Forelimb muscle (tissue), 1 donor: ENCODE measurements around the gene PPP1R13B. TPM values are rescaled to one million over a fixed set of nuclear protein-coding genes. Genes with fewer than 3 reads are reported as not detected.

Source experiments
- DNase-seq: peaks from one replicate; pipeline ENCODE4 v3.0.0-alpha.2; 2013; ENCODE audit warnings: low read depth
- polyA plus RNA-seq: library from polyadenylated mRNA; unstranded; fragments of 120-200 nt; gene quantifications from one replicate; pipeline ENCODE4 v1.2.1, GENCODE V29; 2013; ENCODE audit not compliant: insufficient read length

PPP1R13B gene
- polyA plus RNA-seq, 1 donor, result 7.7 TPM

- no peak for DNase-seq
Observed at GRCh38 chr14:103880348-103881267, 33.2 kb upstream of the PPP1R13B start.

GRCh38 chr14:103879570-103880347 is 32.4 kb upstream of the PPP1R13B start:
- DNase-seq, result no peak

- DNase-seq, result no peak
Observed at GRCh38 chr14:103879118-103879569, 31.8 kb upstream of the PPP1R13B start.

GRCh38 chr14:103878180-103878579 is 30.8 kb upstream of the PPP1R13B start:
- DNase-seq, result no peak

GRCh38 chr14:103875010-103875409 is 27.6 kb upstream of the PPP1R13B start:
- DNase-seq, result no peak

GRCh38 chr14:103872481-103873113 is 25.2 kb upstream of the PPP1R13B start:
- no peak for DNase-seq

- no peak for DNase-seq
Observed at GRCh38 chr14:103871596-103872480, 24.5 kb upstream of the PPP1R13B start.

- no peak for DNase-seq
Observed at GRCh38 chr14:103870891-103871595, 23.7 kb upstream of the PPP1R13B start.

GRCh38 chr14:103870144-103870876 is 22.9 kb upstream of the PPP1R13B start:
- no peak for DNase-seq

- DNase-seq, result no peak
Observed at GRCh38 chr14:103869406-103870143, 22.2 kb upstream of the PPP1R13B start.

- no peak for DNase-seq
Observed at GRCh38 chr14:103868242-103868897, 21.0 kb upstream of the PPP1R13B start.

GRCh38 chr14:103867523-103867953 is 20.2 kb upstream of the PPP1R13B start:
- DNase-seq, result no peak

- DNase-seq, result no peak
Observed at GRCh38 chr14:103867020-103867419, 19.6 kb upstream of the PPP1R13B start.

GRCh38 chr14:103863245-103863644 is 15.9 kb upstream of the PPP1R13B start:
- no peak for DNase-seq

- DNase-seq, result no peak
Observed at GRCh38 chr14:103862393-103862782, 15.0 kb upstream of the PPP1R13B start.

GRCh38 chr14:103861413-103862392 is 14.3 kb upstream of the PPP1R13B start:
- no peak for DNase-seq
